DMS53 (cell line): ENCODE results near the gene JMJD6.
A peak's percentile ranks its signal among the peaks of the same experiment; 100 is the strongest.
"Not testable (repeated sequence)": the region's sequence is repeated elsewhere in the genome, so short reads cannot be mapped to it uniquely, and the experiment has no call there.

Source experiments
- DNase-seq: peaks from one replicate; lab custom pipeline; 2025; lab: John Stamatoyannopoulos, UW

The JMJD6 gene

DNA sequence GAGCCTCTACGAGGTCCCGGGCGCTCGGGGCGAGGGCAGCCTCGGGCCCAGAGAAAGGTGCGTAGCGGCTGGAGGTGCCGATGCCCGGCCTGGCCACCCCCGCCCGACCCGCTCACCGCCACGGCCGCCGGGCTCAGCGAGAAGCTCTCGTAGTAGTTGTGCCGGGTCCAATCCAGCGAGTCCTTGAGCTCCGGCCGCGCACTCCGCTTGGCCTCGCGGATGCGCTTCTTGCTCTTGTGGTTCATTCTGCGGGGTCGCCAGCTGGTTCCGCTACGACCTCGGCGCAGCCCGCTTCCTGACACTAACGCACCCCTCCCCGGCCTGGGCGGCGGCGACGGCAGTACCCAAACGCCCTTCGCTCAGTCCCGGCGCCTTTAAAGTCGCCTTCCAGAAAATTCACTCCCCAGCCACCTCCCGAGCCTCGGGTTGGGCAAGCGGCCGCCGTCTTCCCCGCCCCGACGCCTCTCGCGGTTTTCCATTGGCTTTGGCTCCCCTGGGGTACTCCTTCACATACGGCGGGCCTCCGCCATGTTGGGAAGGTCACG, at the start of gene JMJD6:
TSS of gene JMJD6 (minus strand) at position 376 of the 545 bp plus-strand sequence. CDS start at position 245, 131 bp downstream.
- peak; percentile 98 for DNase-seq

- DNase-seq, result no peak
These were observed 48.7 kb upstream of the JMJD6 start for GRCh38 chr17:76775021-76775600.

GRCh38 chr17:76772842-76773525, 46.6 kb upstream of the JMJD6 start:
- peak; percentile 26 for DNase-seq

DNA sequence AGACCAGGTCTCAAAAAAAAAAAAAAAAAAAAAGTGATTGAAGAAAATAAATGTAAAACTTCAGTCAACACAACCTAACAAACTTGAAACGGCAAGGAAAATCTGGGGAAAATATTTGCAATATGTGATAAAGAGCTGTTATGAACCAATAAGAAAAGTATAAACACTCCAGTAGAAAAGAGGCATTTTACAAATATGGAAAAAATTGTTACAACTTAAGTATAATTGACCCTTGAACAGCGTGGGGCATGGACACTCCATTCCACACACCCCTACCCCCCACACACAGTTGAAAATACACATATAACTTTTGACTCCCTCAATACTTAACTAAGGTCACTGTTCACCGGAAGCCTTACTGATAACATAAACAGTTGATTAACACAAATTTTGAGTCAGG, 32.2 kb upstream of the JMJD6 start:
- no peak for DNase-seq

GRCh38 chr17:76757256-76757655, 30.9 kb upstream of the JMJD6 start:
- DNase-seq, result no peak

DNA sequence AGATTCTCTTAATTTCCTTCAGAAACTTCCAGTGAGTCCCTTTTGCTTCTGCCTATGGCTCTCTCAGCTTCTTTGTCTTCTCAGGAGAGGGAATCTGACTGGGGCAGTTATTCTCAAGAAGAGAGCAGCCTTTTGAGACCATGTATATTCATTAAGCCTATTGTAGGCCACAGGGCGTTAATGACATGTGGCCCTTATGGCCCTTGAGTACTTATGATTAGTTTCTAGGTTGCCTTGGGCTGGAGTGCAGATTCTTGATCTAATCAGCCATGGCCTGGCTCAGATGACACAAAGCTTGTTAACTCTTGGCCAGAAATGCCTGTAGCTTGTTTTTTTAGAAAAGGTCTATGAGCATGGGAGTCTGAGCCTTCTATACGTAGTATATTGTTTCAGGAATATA, 28.9 kb upstream of the JMJD6 start:
- DNase-seq, result no peak

DNA sequence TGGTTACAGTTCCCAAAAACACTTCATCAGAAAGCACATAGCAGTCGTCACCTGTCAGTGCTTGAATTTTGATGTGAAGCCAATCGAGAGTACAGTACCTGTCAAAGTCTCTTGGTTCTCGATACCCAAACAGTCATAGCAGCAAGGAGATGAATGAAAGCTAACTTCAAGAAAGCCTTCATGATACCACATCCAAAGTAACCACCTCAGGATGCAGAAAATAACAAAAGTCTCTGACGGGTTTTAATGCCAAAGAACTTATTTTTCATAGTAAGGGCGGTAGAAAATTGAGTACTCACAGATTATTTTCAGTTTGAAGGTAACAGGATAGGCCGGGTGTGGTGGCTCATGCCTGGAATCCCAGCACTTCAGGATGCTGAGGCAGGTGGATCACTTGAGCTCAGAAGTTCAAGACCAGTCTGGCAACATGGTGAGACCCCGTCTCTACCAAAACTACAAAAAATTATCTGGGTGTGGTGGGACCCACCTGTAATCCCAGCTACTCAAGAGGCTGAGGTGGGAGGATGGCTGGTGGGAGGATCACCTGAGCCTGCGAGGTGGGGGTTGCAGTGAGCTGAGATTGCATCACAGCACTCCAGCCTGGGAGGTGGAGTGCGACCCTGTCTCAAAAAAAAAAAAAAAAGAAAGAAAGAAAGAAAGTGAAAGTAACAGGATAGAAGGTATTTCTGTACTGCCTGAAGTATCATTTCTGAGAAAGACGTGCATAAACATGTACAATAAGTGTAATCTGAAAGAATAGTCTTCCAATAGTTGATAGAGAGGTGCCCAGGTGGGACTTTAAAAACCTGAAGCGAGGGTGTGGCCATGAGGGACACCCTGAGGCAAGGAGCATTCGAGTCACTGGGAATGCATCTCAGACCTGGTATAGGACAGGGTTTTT, 26.9 kb upstream of the JMJD6 start:
- no peak for DNase-seq

GRCh38 chr17:76752006-76752405, 25.6 kb upstream of the JMJD6 start:
- DNase-seq, result no peak

GRCh38 chr17:76751416-76751993, 25.1 kb upstream of the JMJD6 start:
- DNase-seq, result no peak

- DNase-seq, result no peak
These were observed 22.3 kb upstream of the JMJD6 start for GRCh38 chr17:76748657-76749056.

DNA sequence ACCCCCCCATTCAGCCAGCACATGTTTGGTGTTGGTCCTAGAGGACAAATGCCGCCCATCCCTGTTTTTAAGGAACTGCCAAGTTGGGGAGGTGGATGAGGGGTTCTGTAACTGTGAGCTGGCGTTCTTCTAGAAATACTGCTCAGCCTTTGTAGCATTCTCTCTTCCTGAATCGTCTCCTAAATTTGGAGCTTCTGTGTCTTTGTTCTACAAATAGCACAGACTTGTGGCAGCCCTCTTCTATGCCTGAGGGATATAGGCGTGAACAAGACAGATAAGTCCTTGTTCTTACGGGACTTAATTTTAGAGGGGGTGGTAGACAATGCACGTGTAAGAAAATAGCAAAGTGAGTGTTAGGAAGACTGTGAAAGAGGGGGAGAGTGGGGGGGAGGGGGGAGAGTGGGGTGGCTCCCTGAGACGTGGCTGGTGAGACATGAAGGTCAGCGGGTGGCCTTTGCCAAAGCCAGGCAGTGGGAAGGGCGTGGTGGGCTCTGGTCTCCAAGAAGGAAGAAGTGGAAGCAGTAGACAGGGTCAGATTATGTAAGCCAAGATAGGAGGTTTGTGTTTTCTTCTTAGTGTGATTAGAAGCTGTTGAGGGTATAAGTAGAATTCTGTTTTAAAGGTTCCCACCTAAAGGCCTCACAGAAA, 21.4 kb upstream of the JMJD6 start:
- no peak for DNase-seq

DNA sequence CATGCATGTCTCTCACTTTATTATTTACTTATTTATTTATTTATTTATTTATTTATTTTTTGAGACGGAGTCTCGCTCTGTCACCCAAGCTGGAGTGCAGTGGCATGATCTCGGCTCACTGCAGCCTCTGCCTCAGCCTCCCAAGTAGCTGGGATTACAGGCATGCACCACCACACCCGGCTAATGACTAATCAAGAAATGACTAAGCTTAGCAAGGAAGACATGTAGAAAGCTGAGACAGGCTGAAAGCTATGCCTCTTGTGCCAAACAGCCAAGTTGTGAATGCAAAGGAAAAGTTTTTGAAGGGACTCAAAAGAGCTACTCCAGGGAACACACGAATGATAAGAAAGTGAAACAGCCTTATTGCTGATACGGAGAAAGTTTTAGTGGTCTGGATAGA, 19.4 kb upstream of the JMJD6 start:
- not testable (repeated sequence) for DNase-seq

DNA sequence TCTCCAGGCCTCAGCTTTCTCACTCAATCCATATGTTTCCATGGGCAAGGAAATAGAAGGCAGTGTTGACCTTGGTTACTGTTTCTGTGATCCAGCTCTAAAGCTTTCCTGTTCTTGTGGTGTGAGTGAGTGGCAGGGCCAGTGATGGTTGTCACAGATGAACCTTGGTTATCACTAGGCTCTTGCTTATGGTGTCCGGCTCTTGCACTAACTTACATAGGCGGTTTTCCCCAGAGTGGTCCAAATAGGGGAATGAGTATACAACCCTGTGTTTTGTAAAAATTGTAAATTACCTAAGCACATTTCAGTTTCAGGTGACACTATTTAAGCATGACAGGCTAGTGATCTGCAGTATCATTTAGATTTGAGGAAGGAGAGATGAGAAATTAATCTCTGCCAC, 18.3 kb upstream of the JMJD6 start:
- DNase-seq, result no peak

- no peak for DNase-seq
These were observed 16.6 kb upstream of the JMJD6 start for GRCh38 chr17:76742958-76743357.

GRCh38 chr17:76740329-76741118, 14.1 kb upstream of the JMJD6 start:
- no peak for DNase-seq

- DNase-seq, result not testable (repeated sequence)
These were observed 13.2 kb upstream of the JMJD6 start for GRCh38 chr17:76739568-76740115.

- DNase-seq, result peak; percentile 27
These were observed 12.1 kb upstream of the JMJD6 start for GRCh38 chr17:76738468-76738850.

DNA sequence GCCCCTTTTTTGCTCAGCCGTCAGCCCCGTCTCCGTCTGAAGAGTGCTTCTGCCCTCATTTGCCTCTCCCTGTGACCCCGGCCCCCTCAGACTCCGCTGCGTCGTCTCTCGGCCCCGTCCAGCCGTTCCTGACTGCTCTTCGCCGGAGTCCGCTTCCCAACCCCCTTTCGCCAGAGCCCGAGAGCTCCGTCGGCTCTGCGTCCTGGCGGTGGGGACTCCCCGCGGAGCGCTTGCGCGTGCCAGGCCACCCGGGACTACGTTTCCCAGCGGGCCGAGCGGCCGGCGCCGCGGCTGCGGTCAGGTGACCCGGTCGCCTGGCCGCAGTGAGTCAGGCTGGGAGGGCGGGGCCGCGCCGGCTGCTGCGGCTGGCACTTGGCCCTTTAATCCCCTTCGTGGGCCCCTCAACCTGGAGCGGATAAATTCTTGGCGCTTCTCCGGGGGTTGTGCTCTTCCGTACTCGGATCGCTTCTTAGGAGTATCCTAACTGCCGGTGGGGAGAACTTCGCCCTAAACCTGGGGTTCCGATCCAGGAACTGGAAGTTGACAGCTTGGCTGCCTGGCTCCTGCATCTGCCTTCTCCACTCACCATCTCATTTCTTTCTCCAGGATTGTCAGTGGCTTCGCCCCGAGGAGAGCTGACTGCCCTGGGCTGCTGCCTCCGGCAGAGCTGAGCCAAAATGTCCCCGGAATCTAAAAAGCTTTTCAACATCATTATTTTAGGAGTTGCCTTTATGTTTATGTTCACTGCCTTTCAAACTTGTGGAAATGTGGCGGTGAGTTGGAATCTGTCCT, 11.5 kb upstream of the JMJD6 start, which contains the start of gene MFSD11:
TSS of gene MFSD11 (plus strand) at position 444 of the 792 bp plus-strand sequence. CDS start at position 678, 234 bp downstream.
- DNase-seq, result peak; percentile 97

DNA sequence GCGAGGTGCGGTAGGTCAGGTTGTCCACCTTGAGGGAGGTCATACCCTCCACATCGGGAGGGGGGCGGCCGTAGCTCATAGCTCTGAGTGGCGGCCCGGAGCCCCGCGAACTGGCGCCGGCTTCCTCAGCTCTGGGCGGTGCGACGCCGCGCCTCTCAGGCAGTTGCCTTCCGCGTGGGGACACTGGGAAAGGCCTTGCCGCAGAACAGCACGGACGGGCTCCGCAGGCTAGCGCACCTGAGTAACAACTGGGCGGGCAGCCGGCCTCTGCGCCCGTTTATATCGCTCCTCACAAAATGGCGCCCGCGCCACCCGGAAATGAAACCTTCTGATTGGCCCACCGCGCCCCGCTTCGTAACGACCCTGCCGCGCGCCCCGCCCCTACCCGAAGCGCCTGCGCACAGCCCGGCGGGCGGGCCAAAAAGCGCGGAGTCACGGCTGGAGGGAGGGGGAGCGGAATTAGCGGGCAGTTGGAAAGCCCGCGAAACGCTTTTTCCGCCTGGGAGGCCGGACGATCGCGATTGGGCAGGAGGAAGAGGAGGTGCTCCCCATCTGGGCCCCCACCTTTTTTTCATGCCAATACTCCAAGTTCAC, 10.8 kb upstream of the JMJD6 start, which contains the start of gene SRSF2:
TSS of gene SRSF2 (minus strand) at position 250 of the 594 bp plus-strand sequence. CDS start at position 79, 171 bp downstream.
- peak; percentile 99 for DNase-seq
